Neural cell (in vitro differentiated cells): ENCODE results near the gene ZNF619. TPM values are rescaled to one million over a fixed set of nuclear protein-coding genes. Genes with fewer than 3 reads are reported as not detected.

ENCODE experiments used
- H2AFZ ChIP-seq: fragments of 200-600, 300-800 bp; sonication (generic), shearing (Covaris generic); 2 replicates; pipeline ENCODE4 v1.6.0; 2014; ENCODE audit warnings: low read depth, mild to moderate bottlenecking, antibody characterized with exemption, low read length, moderate library complexity
- H3F3A ChIP-seq: fragments of 200-600 bp; shearing (Covaris generic); 2 replicates; pipeline ENCODE4 v1.6.1; 2016; ENCODE audit warnings: mild to moderate bottlenecking, moderate library complexity, mixed read lengths, antibody characterized with exemption, low read length; ENCODE audit not compliant: insufficient read depth, poor library complexity, severe bottlenecking
- H3K27ac ChIP-seq: fragments of 200-600, 300-800 bp; sonication (generic), shearing (Covaris generic); 2 replicates; pipeline ENCODE4 v1.5.1; 2014; ENCODE audit warnings: mild to moderate bottlenecking, low read length, moderate library complexity
- H3K27me3 ChIP-seq: fragments of 300-800, 200-600 bp; sonication (generic), shearing (Covaris generic); 2 replicates; pipeline ENCODE4 v1.6.0; 2014; ENCODE audit warnings: mild to moderate bottlenecking, low read depth, low read length, moderate library complexity; ENCODE audit not compliant: insufficient read depth
- H3K36me3 ChIP-seq: fragments of 300-800, 200-600 bp; sonication (generic), shearing (Covaris generic); 2 replicates; pipeline ENCODE4 v1.5.1; 2014; ENCODE audit warnings: mild to moderate bottlenecking, antibody characterized with exemption, low read length, moderate library complexity; ENCODE audit not compliant: insufficient read depth
- H3K4me2 ChIP-seq: fragments of 300-800, 200-600 bp; sonication (generic), shearing (Covaris generic); 2 replicates; pipeline ENCODE4 v1.6.0; 2014; ENCODE audit warnings: mild to moderate bottlenecking, low read length
- H3K4me3 ChIP-seq: fragments of 300-800, 200-600 bp; sonication (generic), shearing (Covaris generic); 2 replicates; pipeline ENCODE4 v1.5.1; 2014; ENCODE audit warnings: mild to moderate bottlenecking, low read length, moderate library complexity
- H3K79me2 ChIP-seq: fragments of 200-600 bp; shearing (Covaris generic); replicated peaks from 2 replicates; pipeline ENCODE4 v1.6.0; 2014; ENCODE audit warnings: mild to moderate bottlenecking, low read length, moderate library complexity; ENCODE audit not compliant: insufficient read depth
- H3K9ac ChIP-seq: fragments of 300-800, 200-600 bp; sonication (generic), shearing (Covaris generic); 2 replicates; pipeline ENCODE4 v1.6.1; 2016; ENCODE audit warnings: mild to moderate bottlenecking, low read length, mixed read lengths
- H3K9me2 ChIP-seq: fragments of 200-600 bp; shearing (Covaris generic); 2 replicates; pipeline ENCODE4 v1.6.1; 2016; ENCODE audit warnings: mild to moderate bottlenecking, low read length, mixed read lengths; ENCODE audit not compliant: insufficient read depth
- H3K9me3 ChIP-seq: fragments of 200-600, 300-800 bp; sonication (generic), shearing (Covaris generic); 2 replicates; pipeline ENCODE4 v1.6.1; 2016; ENCODE audit warnings: mild to moderate bottlenecking, mixed run types, low read length, moderate library complexity, mixed read lengths
- H4K20me1 ChIP-seq: fragments of 200-600 bp; shearing (Covaris generic); 2 replicates; pipeline ENCODE4 v1.6.1; 2016; ENCODE audit warnings: mild to moderate bottlenecking, mixed run types; ENCODE audit not compliant: insufficient read depth
- EP300 ChIP-seq: fragments of 450-650 bp; conservative IDR thresholded peaks from 2 replicates; pipeline ENCODE4 v1.6.1; 2014; ENCODE audit warnings: antibody characterized with exemption, mild to moderate bottlenecking, moderate library complexity; ENCODE audit not compliant: poor library complexity, severe bottlenecking
- EZH2 ChIP-seq: fragments of 200-600, 300-800 bp; shearing (Covaris generic), sonication (generic); IDR thresholded peaks from 2 replicates; pipeline ENCODE4 v1.6.1; 2014; ENCODE audit warnings: antibody characterized with exemption, low read length, borderline replicate concordance, mild to moderate bottlenecking; ENCODE audit not compliant: insufficient read depth, poor library complexity, severe bottlenecking
- MXI1 ChIP-seq: fragments of 450-650 bp; conservative IDR thresholded peaks from 2 replicates; pipeline ENCODE4 v1.6.1; 2014; ENCODE audit warnings: antibody characterized with exemption, mild to moderate bottlenecking; ENCODE audit not compliant: poor library complexity, severe bottlenecking
- POLR2AphosphoS5 ChIP-seq: IDR thresholded peaks from 2 replicates; pipeline ENCODE4 v1.6.1; 2012
- RAD21 ChIP-seq: fragments of 450-650 bp; conservative IDR thresholded peaks from 2 replicates; pipeline ENCODE4 v1.6.1; 2014; ENCODE audit warnings: antibody characterized with exemption, mild to moderate bottlenecking, moderate library complexity
- SMC3 ChIP-seq: fragments of 450-650 bp; conservative IDR thresholded peaks from 2 replicates; pipeline ENCODE4 v1.6.1; 2014; ENCODE audit warnings: antibody characterized with exemption, mild to moderate bottlenecking, moderate library complexity; ENCODE audit not compliant: poor library complexity
- TAF1 ChIP-seq: IDR thresholded peaks from 2 replicates; pipeline ENCODE4 v1.6.1; 2012; ENCODE audit warnings: low read depth
- polyA plus RNA-seq: library from polyadenylated mRNA; depleted of rRNA; stranded (reverse); fragments of >200 nt; gene quantifications from 2 replicates; pipeline ENCODE4 v1.2.3, GENCODE V29; 2014
- TF ChIP-seq, protein P1 (sequence below): fragments of 450-650 bp; IDR thresholded peaks from 2 replicates; pipeline ENCODE4 v1.5.1; 2014; ENCODE audit warnings: antibody characterized with exemption, mild to moderate bottlenecking, moderate library complexity; ENCODE audit not compliant: poor library complexity, severe bottlenecking
- TF ChIP-seq, protein P2 (sequence below): IDR thresholded peaks from 2 replicates; pipeline ENCODE4 v1.6.1; 2012; ENCODE audit warnings: borderline replicate concordance

Gene ZNF619
- polyA plus RNA-seq, 1 donor from 2014 or later, result 0.33 TPM

DNA sequence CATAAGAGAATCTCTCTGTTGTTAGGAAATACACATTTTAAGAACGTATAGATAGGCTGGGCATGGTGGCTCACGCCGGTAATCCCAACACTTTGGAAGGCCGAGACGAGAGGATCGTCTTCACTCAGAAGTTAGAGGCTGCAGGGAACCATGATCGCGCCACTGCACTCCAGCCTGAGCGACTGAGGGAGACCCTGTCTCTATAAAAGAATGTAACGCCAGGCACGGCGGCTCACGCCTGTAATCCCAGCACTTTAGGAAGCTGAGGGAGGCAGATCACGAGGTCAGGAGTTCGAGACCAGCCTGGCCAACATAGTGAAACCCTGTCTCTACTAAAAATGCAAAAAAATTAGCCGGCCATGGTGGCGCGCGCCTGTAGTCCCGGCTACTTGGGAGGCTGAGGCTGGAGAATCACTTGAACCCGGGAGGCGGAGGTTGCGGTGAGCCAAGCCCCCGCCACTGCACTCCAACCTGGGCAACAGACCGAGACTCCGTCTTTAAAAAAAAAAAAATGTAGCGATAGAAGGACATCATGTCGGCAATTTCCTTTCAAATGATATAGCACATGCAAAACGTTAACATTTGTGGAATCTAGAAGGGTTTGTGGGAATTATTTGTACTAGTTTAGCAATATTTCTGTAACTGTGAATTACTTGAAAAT lies 20.5 kb upstream of the ZNF619 start:
- Histone ChIP-seq H3K9me3 (no peaks in the 10 kb centered on the region), H3K4me2 (peak overlapping the region; percentile 83), H3K9me2 (no peaks in the 10 kb centered on the region), H3K27me3 (no peaks in the 10 kb centered on the region), H3K9ac (peak overlapping the region; percentile 89), H3K79me2 (peaks cover 24% of the 10 kb centered on the region), H4K20me1 (no peaks in the 10 kb centered on the region), H3K4me3 (peak overlapping the region; percentile 93), H3K36me3 (no peaks in the 10 kb centered on the region), H3K27ac (peak overlapping the region; percentile 65), H3F3A (peaks cover 2% of the 10 kb centered on the region), H2AFZ (peak overlapping the region; percentile 52)
- TF ChIP-seq TAF1 (no peak), MXI1 (no peak), POLR2AphosphoS5 (no peak), EZH2 (no peak), RAD21 (no peak), SMC3 (no peak), EP300 (no peak)
- TF ChIP-seq, protein P1, sequence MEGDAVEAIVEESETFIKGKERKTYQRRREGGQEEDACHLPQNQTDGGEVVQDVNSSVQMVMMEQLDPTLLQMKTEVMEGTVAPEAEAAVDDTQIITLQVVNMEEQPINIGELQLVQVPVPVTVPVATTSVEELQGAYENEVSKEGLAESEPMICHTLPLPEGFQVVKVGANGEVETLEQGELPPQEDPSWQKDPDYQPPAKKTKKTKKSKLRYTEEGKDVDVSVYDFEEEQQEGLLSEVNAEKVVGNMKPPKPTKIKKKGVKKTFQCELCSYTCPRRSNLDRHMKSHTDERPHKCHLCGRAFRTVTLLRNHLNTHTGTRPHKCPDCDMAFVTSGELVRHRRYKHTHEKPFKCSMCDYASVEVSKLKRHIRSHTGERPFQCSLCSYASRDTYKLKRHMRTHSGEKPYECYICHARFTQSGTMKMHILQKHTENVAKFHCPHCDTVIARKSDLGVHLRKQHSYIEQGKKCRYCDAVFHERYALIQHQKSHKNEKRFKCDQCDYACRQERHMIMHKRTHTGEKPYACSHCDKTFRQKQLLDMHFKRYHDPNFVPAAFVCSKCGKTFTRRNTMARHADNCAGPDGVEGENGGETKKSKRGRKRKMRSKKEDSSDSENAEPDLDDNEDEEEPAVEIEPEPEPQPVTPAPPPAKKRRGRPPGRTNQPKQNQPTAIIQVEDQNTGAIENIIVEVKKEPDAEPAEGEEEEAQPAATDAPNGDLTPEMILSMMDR, result no peak
- TF ChIP-seq, protein P2, sequence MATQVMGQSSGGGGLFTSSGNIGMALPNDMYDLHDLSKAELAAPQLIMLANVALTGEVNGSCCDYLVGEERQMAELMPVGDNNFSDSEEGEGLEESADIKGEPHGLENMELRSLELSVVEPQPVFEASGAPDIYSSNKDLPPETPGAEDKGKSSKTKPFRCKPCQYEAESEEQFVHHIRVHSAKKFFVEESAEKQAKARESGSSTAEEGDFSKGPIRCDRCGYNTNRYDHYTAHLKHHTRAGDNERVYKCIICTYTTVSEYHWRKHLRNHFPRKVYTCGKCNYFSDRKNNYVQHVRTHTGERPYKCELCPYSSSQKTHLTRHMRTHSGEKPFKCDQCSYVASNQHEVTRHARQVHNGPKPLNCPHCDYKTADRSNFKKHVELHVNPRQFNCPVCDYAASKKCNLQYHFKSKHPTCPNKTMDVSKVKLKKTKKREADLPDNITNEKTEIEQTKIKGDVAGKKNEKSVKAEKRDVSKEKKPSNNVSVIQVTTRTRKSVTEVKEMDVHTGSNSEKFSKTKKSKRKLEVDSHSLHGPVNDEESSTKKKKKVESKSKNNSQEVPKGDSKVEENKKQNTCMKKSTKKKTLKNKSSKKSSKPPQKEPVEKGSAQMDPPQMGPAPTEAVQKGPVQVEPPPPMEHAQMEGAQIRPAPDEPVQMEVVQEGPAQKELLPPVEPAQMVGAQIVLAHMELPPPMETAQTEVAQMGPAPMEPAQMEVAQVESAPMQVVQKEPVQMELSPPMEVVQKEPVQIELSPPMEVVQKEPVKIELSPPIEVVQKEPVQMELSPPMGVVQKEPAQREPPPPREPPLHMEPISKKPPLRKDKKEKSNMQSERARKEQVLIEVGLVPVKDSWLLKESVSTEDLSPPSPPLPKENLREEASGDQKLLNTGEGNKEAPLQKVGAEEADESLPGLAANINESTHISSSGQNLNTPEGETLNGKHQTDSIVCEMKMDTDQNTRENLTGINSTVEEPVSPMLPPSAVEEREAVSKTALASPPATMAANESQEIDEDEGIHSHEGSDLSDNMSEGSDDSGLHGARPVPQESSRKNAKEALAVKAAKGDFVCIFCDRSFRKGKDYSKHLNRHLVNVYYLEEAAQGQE, result no peak

DNA sequence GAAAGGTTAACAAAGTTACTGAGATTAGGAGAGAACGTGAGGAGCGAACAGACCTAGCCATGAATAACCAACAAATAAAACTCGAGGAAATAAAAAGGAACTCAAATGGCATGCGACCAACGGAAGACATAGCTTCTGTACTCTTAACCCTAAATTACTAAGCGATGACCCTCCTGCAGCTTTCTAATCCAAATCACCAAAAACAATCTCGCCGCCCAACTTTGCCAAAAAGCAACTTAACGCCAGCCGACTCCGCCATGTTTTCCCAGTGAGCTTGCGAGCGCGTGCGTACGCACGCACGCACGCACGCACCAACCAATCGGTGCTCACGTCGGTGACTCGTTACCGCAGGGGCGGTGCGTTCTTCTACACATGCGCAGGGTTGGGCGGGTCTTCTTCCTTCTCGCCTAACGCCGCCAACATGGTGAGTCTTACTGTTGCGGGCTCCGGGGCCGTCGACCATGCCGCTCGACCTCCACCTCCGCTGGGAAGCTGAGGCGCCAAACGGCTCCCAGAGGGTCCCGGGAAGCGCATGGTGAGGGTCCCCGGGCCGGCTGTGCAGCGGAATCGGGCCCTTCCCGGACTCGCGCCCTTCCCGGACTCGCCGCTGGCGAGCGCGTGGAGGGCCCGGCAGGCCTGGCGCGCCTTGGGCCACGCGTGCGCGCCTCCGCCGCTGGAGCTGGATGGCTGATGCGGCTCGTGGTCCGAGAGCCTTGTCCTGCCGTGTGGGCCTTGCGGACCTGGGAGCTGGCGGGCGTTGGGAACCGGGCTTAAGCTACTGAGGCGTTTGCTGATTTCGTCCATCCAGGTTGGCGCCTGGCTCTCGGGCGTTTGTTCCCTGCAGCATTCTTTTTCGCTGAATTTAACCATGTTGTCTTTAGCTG lies 19.7 kb upstream of the ZNF619 start, which contains the start of gene RPL14:
RPL14 (plus strand) TSS at position 400 of the 884 bp plus-strand sequence; CDS start at position 533, 133 bp downstream.
- Histone ChIP-seq H3K4me3 (peak within 1 kb of the TSS; percentile 93), H3K9me3 (no peaks in the 10 kb centered on the region), H3K4me2 (peak within 1 kb of the TSS; percentile 92), H3K9ac (peak within 1 kb of the TSS; percentile 89), H3K27me3 (no peaks in the 10 kb centered on the region), H3K79me2 (peaks cover 24% of the 10 kb centered on the region), H3K9me2 (no peaks in the 10 kb centered on the region), H4K20me1 (no peaks in the 10 kb centered on the region), H3K36me3 (no peaks in the 10 kb centered on the region), H3K27ac (peak within 1 kb of the TSS; percentile 65), H3F3A (peaks cover 2% of the 10 kb centered on the region), H2AFZ (peak within 1 kb of the TSS; percentile 52)
- peak; percentile 80 for TF ChIP-seq TAF1
- peak; percentile 38 for TF ChIP-seq EP300
- TF ChIP-seq, protein P1, result no peak
- TF ChIP-seq RAD21, result no peak
- no peak for TF ChIP-seq EZH2
- peak; percentile 99 for TF ChIP-seq MXI1
- TF ChIP-seq, protein P2, result peak; percentile 83
- peak; percentile 97 for TF ChIP-seq POLR2AphosphoS5
- peak; percentile 65 for TF ChIP-seq SMC3
